H1 (cell line): ENCODE measurements around the gene WASF3. TPM values are rescaled to one million over a fixed set of nuclear protein-coding genes. Genes with fewer than 3 reads are reported as not detected.

Source experiments
- CTCF ChIA-PET: fragments of 300-600 bp; sonication (Branson Sonifier 250); formaldehyde crosslinking; loops from one replicate; lab custom pipeline; 2021; ENCODE audit not compliant: partially characterized antibody; lab: Charles Lee
- POLR2A ChIA-PET: fragments of 300-600 bp; sonication (Branson Sonifier 250); formaldehyde crosslinking; loops from one replicate; lab custom pipeline; 2021; ENCODE audit warnings: inconsistent platforms; ENCODE audit not compliant: partially characterized antibody; lab: Charles Lee
- DNase-seq, 2 experiments: peaks; one replicate each; pipeline versions ENCODE4 v3.0.0 to v3.0.0-alpha.2; 2010 to 2022; ENCODE audit warnings: low spot score in 2 of 2, low read depth in 1 of 2, mixed read lengths in 1 of 2
- FAIRE-seq: peaks from 2 replicates; lab custom pipeline; 2011; peaks lifted over from hg19 to GRCh38; lab: Jason Lieb, UNC
- H2AFZ ChIP-seq: 2 replicates; pipeline ENCODE4 v1.8.1; 2012; ENCODE audit warnings: low read length, inconsistent platforms
- H2AK5ac ChIP-seq: 2 replicates; pipeline ENCODE4 v1.6.1; 2013; ENCODE audit warnings: low read depth, low read length
- H2BK120ac ChIP-seq: replicated peaks from 2 replicates; pipeline ENCODE3; 2013; ENCODE audit warnings: low read depth, low read length, inconsistent platforms
- H2BK12ac ChIP-seq: 2 replicates; pipeline ENCODE4 v1.6.1; 2013; ENCODE audit warnings: low read depth, low read length
- H2BK15ac ChIP-seq: 2 replicates; pipeline ENCODE4 v1.6.1; 2013; ENCODE audit warnings: low read length
- H2BK20ac ChIP-seq: 2 replicates; pipeline ENCODE4 v1.6.1; 2013; ENCODE audit warnings: low read length
- H2BK5ac ChIP-seq: 2 replicates; pipeline ENCODE4 v1.6.1; 2013; ENCODE audit warnings: low read depth, low read length
- H3K14ac ChIP-seq: 2 replicates; pipeline ENCODE4 v1.6.1; 2013; ENCODE audit warnings: inconsistent platforms; ENCODE audit not compliant: insufficient read length
- H3K18ac ChIP-seq: 2 replicates; pipeline ENCODE4 v1.6.1; 2013; ENCODE audit warnings: low read length; ENCODE audit errors: extremely low read depth
- H3K23ac ChIP-seq: 2 replicates; pipeline ENCODE4 v1.6.1; 2013; ENCODE audit warnings: inconsistent platforms; ENCODE audit not compliant: insufficient read length
- H3K23me2 ChIP-seq: 2 replicates; pipeline ENCODE4 v1.6.1; 2013; ENCODE audit warnings: low read depth, low read length
- H3K27ac ChIP-seq: 2 replicates; pipeline ENCODE4 v1.6.1; 2011; ENCODE audit warnings: low read depth, low read length, inconsistent platforms
- H3K27me3 ChIP-seq, 4 experiments: replicated peaks in 1 of 4; 1 replicate in 1 of 4; 2 replicates in 3 of 4; pipeline versions ENCODE4 v1.6.1 to v1.8.1; 2011 to 2013; ENCODE audit warnings: low read length in 3 of 4, mild to moderate bottlenecking in 3 of 4, inconsistent platforms in 2 of 4, mixed read lengths in 2 of 4, moderate library complexity in 1 of 4; ENCODE audit not compliant: control insufficient read depth in 3 of 4, insufficient read depth in 3 of 4; ENCODE audit errors: extremely low read depth in 1 of 4
- H3K36me3 ChIP-seq, 4 experiments: 2 replicates each; pipeline versions ENCODE4 v1.6.1 to v1.8.1; 2011 to 2013; ENCODE audit warnings: mild to moderate bottlenecking in 4 of 4, low read length in 3 of 4, moderate library complexity in 2 of 4, control low read depth in 1 of 4, inconsistent platforms in 1 of 4; ENCODE audit not compliant: insufficient read depth in 4 of 4, control insufficient read depth in 2 of 4
- H3K4ac ChIP-seq: replicated peaks from 2 replicates; pipeline ENCODE3; 2013; ENCODE audit warnings: low read length, low read depth, mixed read lengths, inconsistent platforms; ENCODE audit not compliant: insufficient read length
- H3K4me1 ChIP-seq, 4 experiments: replicated peaks in 1 of 4; 1 replicate in 1 of 4; 2 replicates in 3 of 4; pipeline versions ENCODE4 v1.6.1 to v1.8.1; 2011 to 2013; ENCODE audit warnings: low read length in 3 of 4, inconsistent platforms in 2 of 4, mixed read lengths in 1 of 4; ENCODE audit not compliant: insufficient read depth in 4 of 4, control insufficient read depth in 3 of 4
- H3K4me2 ChIP-seq, 2 experiments: 2 replicates each; pipeline versions ENCODE4 v1.6.1 to v1.8.1; 2011 to 2013; ENCODE audit warnings: low read depth in 2 of 2, low read length in 2 of 2, control low read depth in 1 of 2, inconsistent platforms in 1 of 2, mild to moderate bottlenecking in 1 of 2; ENCODE audit not compliant: insufficient read depth in 1 of 2
- H3K4me3 ChIP-seq, 4 experiments: fragments of 200-600, 300-600 bp in 1 of 4; sonication (generic), shearing (Covaris generic), sonication (Bioruptor Twin) in 1 of 4; 2 replicates each; pipeline versions ENCODE4 v1.5.1 to v1.8.1; 2011 to 2016; ENCODE audit warnings: low read length in 4 of 4, low read depth in 3 of 4, control low read depth in 2 of 4, inconsistent platforms in 2 of 4, mild to moderate bottlenecking in 2 of 4, mixed read lengths in 1 of 4, moderate library complexity in 1 of 4; ENCODE audit not compliant: insufficient read depth in 2 of 4; ENCODE audit errors: extremely low read depth in 1 of 4
- H3K56ac ChIP-seq: replicated peaks from 2 replicates; pipeline ENCODE3; 2013; ENCODE audit warnings: low read depth, mild to moderate bottlenecking, mixed read lengths, low read length, inconsistent platforms; ENCODE audit not compliant: insufficient read length
- H3K79me1 ChIP-seq: 2 replicates; pipeline ENCODE4 v1.6.1; 2013; ENCODE audit warnings: low read depth, low read length, control low read depth
- H3K79me2 ChIP-seq, 2 experiments: 2 replicates each; pipeline versions ENCODE4 v1.6.1 to v1.8.1; 2012 to 2013; ENCODE audit warnings: low read length in 2 of 2, mild to moderate bottlenecking in 2 of 2, inconsistent platforms in 1 of 2; ENCODE audit not compliant: insufficient read depth in 2 of 2, control insufficient read depth in 1 of 2
- H3K9ac ChIP-seq, 4 experiments: replicated peaks in 1 of 4; 1 replicate in 1 of 4; 2 replicates in 3 of 4; pipeline versions ENCODE4 v1.6.1 to v1.8.1; 2011 to 2013; ENCODE audit warnings: low read depth in 3 of 4, low read length in 3 of 4, control low read depth in 2 of 4, mild to moderate bottlenecking in 2 of 4, moderate library complexity in 2 of 4, inconsistent platforms in 1 of 4; ENCODE audit errors: extremely low read depth in 1 of 4
- H3K9me3 ChIP-seq, 2 experiments: 2 replicates each; pipeline versions ENCODE4 v1.6.1 to v1.8.1; 2012 to 2013; ENCODE audit warnings: mild to moderate bottlenecking in 2 of 2, moderate library complexity in 2 of 2, control low read depth in 1 of 2, inconsistent platforms in 1 of 2, low read depth in 1 of 2, low read length in 1 of 2, mixed read lengths in 1 of 2; ENCODE audit not compliant: insufficient read depth in 2 of 2
- H4K20me1 ChIP-seq, 2 experiments: replicated peaks in 1 of 2; 2 replicates each; pipeline versions ENCODE3 to v1.8.1; 2011 to 2013; ENCODE audit warnings: inconsistent platforms in 2 of 2, low read length in 2 of 2, mild to moderate bottlenecking in 1 of 2; ENCODE audit not compliant: insufficient read depth in 2 of 2, control insufficient read depth in 1 of 2
- H4K5ac ChIP-seq: 2 replicates; pipeline ENCODE4 v1.6.1; 2013; ENCODE audit warnings: low read length, low read depth, mixed read lengths, inconsistent platforms; ENCODE audit not compliant: insufficient read length
- H4K8ac ChIP-seq: 2 replicates; pipeline ENCODE4 v1.8.0; 2013; ENCODE audit warnings: mild to moderate bottlenecking, moderate library complexity, low read length, inconsistent platforms; ENCODE audit not compliant: insufficient read depth; ENCODE audit errors: extremely low read depth
- H4K91ac ChIP-seq: replicated peaks from 2 replicates; pipeline ENCODE3; 2013; ENCODE audit warnings: low read length, mixed read lengths, inconsistent platforms; ENCODE audit not compliant: insufficient read length
- CBX5 ChIP-seq: fragments of 300-800, 300-1000 bp; sonication (generic); IDR thresholded peaks from 2 replicates; pipeline ENCODE4 v1.7.1; 2016; ENCODE audit warnings: antibody characterized with exemption, low read length, low read depth
- CREB1 ChIP-seq: IDR thresholded peaks from 2 replicates; pipeline ENCODE4 v1.6.1; 2012; ENCODE audit warnings: inconsistent platforms
- CTBP2 ChIP-seq: IDR thresholded peaks from 2 replicates; pipeline ENCODE4 v1.7.0; 2011; ENCODE audit warnings: borderline replicate concordance, mild to moderate bottlenecking, moderate library complexity, mixed read lengths, low read length; ENCODE audit not compliant: insufficient read depth, insufficient read length
- FOSL1 ChIP-seq: IDR thresholded peaks from 2 replicates; pipeline ENCODE4 v1.6.1; 2011; ENCODE audit warnings: mild to moderate bottlenecking, low read depth, low read length, moderate library complexity; ENCODE audit not compliant: insufficient read depth
- HDAC2 ChIP-seq, 2 experiments: fragments of 300-600 bp in 1 of 2; sonication (generic) in 1 of 2; IDR thresholded peaks; 2 replicates each; pipeline ENCODE4 v1.6.1; 2011 to 2012; ENCODE audit warnings: low read depth in 2 of 2, low read length in 2 of 2, mild to moderate bottlenecking in 2 of 2, moderate library complexity in 2 of 2, borderline replicate concordance in 1 of 2, inconsistent platforms in 1 of 2
- RXRA ChIP-seq: IDR thresholded peaks from 2 replicates; pipeline ENCODE4 v1.6.1; 2011; ENCODE audit warnings: low read depth, mild to moderate bottlenecking, low read length, moderate library complexity; ENCODE audit not compliant: insufficient read depth
- SP4 ChIP-seq: IDR thresholded peaks from 2 replicates; pipeline ENCODE4 v1.6.1; 2012; ENCODE audit warnings: low read length, inconsistent platforms
- ZNF274 ChIP-seq: IDR thresholded peaks from 2 replicates; pipeline ENCODE4 v1.7.0; 2012; ENCODE audit warnings: low read length, borderline replicate concordance; ENCODE audit errors: extremely low read depth
- WGBS, 2 experiments: shearing (Covaris generic) in 1 of 2; methylation state at CpG; one replicate each; pipeline versions ENCODE4 v1.1.6 to v1.1.7; 2013 to 2015; ENCODE audit warnings: low lambda C conversion rate in 2 of 2, mixed read lengths in 2 of 2, inconsistent platforms in 1 of 2, low coverage in 1 of 2, missing lambda C conversion rate in 1 of 2; ENCODE audit not compliant: insufficient replicate concordance in 2 of 2, insufficient coverage in 1 of 2, insufficient read length in 1 of 2; ENCODE audit errors: extremely low coverage in 1 of 2, missing lambda C conversion rate in 1 of 2; 5-methylcytosine and 5-hydroxymethylcytosine counted together
- polyA plus RNA-seq, 7 experiments: library from polyadenylated mRNA; depleted of rRNA in 3 of 7; stranded (reverse) in 5 of 7; unstranded in 2 of 7; fragments of >200 nt in 5 of 7; fragments of 200-250 nt in 2 of 7; gene quantifications; 1 replicate in 5 of 7; 2 replicates in 1 of 7; 4 replicates in 1 of 7; pipeline versions ENCODE4 v1.2.1 to v1.2.3, GENCODE V29; 2011 to 2013; ENCODE audit warnings: missing spikeins in 2 of 7, mixed read lengths in 2 of 7
- total RNA-seq: library from RNA; stranded (reverse); fragmentation: NEBNext Ultra II Directional; extraction: Animal tissue kit (Norgen Biotek cat#: 25700); gene quantifications from 2 replicates; pipeline ENCODE4 v1.2.1, GENCODE V29; 2021

WASF3 gene
- total and polyA plus RNA-seq, 2 of the 8 experiments (the other 6 are each of a cell fraction or from before 2014, with no cell fraction given) = 18.7 to 39.8 TPM

DNA sequence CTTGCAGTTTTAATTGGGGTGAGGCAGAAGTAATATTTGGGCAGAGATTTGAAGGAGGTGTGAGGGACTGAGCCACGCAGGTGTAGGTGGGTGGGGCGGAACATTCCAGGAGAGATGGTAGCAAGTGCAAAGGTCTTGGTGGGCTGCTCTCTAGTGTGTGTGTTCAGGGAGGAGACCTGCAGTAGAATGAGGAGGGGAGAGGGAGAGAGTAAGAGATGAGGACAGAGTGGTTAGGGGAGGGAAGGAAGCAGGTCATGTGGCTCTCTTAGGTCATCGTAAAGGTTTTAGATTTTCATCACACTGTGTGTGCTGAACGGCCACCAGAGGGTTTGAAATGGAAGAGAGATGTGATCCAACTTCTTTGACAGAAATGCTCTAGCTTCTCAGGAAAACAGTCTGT is 33.5 kb downstream of the WASF3 start:
- H4K91ac ChIP-seq = no peak overlapping the region
- no peak overlapping the region for H2BK120ac ChIP-seq
- TF ChIP-seq SP4 = no peak
- no peak for TF ChIP-seq RXRA
- TF ChIP-seq CTBP2 = no peak
- TF ChIP-seq ZNF274 = no peak
- no peak for TF ChIP-seq CREB1
- TF ChIP-seq FOSL1 = no peak
- TF ChIP-seq CBX5 = no peak
- TF ChIP-seq HDAC2 (IDR thresholded peaks at IDR 0.05; ENCODE audit: borderline replicate concordance in 1 of 2, low read depth in 2 of 2, low read length in 2 of 2) = no peak
- TF ChIP-seq, all 59 proteins: peak for 0
- no peaks in the 10 kb centered on the region for H3K36me3 ChIP-seq
- H2BK5ac ChIP-seq = no peak overlapping the region
- no peak overlapping the region for H4K8ac ChIP-seq
- H3K56ac ChIP-seq = no peak overlapping the region
- H2BK15ac ChIP-seq = no peak overlapping the region
- H3K18ac ChIP-seq = no peak overlapping the region
- 83% methylated on average over 4 of the region's 4 CpGs; no CpG with 5 or more reads in 1 of the 2 experiments for WGBS, 2 experiments
- no peak overlapping the region for H3K4me3 ChIP-seq
- peaks cover 0 to 67% of the 10 kb centered on the region in 2 experiments; a peak in 2 of 4 replicates for H3K79me2 ChIP-seq
- H3K4me1 ChIP-seq = peaks cover 0 to 3% (median 0%) of the 10 kb centered on the region in 4 experiments; a peak in 2 of 7 replicates
- H3K4ac ChIP-seq = no peak overlapping the region
- H3K79me1 ChIP-seq = peaks cover 2% of the 10 kb centered on the region; the same call in 1 of the 2 replicates
- H3K27ac ChIP-seq = no peak overlapping the region
- no peak overlapping the region for H3K9ac ChIP-seq
- POLR2A ChIA-PET = interaction anchor here (2.5 kb wide), 1 partner anchor 15 kb away, joined by 5 read pairs; no protein-coding TSS in a partner anchor
- H4K5ac ChIP-seq = no peak overlapping the region
- H3K9me3 ChIP-seq = no peaks in the 10 kb centered on the region
- no peak overlapping the region for H2BK12ac ChIP-seq
- no peaks in the 10 kb centered on the region; the same call in 1 of the 2 replicates for H3K23me2 ChIP-seq
- H3K23ac ChIP-seq = no peak overlapping the region
- peaks cover 1 to 11% of the 10 kb centered on the region in 2 experiments for H4K20me1 ChIP-seq
- no peak overlapping the region for H2AFZ ChIP-seq
- no peak overlapping the region for H2BK20ac ChIP-seq
- DNase-seq (no peak), FAIRE-seq (no peak)
- no peak overlapping the region for H2AK5ac ChIP-seq
- H3K4me2 ChIP-seq = no peak overlapping the region
- no peak overlapping the region for H3K14ac ChIP-seq
- CTCF ChIA-PET = interaction anchor here (0.9 to 1.4 kb wide), 5 partner anchors 11 to 107 kb away, joined by 3 to 4 read pairs (median 3); no protein-coding TSS in a partner anchor
- H3K27me3 ChIP-seq = peaks cover 0 to 1% (median 0%) of the 10 kb centered on the region in 4 experiments; a peak in 1 of 7 replicates
